IPS DF 4.7 (cell line): Measurements from ENCODE around the gene CYP1A2.
"Not testable (repeated sequence)": the region's sequence is repeated elsewhere in the genome, so short reads cannot be mapped to it uniquely, and the experiment has no call there.

ENCODE experiments used
- DNase-seq: peaks from one replicate; pipeline ENCODE4 v3.0.0-alpha.2; 2013; ENCODE audit warnings: low spot score; ENCODE audit errors: extremely low read depth

The CYP1A2 gene

DNA sequence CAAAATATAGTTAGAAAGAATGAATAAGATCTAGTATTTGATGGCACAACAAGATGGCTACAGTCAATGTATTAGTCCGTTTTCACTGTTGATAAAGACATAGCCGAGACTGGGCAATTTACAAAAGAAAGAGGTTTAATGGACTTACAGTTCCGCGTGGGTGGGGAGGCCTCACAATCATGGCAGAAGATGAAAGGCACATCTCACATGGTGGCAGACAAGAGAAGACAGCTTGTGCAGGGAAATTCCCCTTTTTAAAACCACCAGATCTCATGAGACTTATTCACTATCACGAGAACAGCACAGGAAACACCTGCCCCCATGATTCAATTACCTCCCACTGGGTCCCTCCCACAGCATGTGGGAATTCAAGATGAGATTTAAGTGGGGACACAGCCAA, 10.4 kb upstream of the CYP1A2 start:
- not testable (repeated sequence) for DNase-seq

DNA sequence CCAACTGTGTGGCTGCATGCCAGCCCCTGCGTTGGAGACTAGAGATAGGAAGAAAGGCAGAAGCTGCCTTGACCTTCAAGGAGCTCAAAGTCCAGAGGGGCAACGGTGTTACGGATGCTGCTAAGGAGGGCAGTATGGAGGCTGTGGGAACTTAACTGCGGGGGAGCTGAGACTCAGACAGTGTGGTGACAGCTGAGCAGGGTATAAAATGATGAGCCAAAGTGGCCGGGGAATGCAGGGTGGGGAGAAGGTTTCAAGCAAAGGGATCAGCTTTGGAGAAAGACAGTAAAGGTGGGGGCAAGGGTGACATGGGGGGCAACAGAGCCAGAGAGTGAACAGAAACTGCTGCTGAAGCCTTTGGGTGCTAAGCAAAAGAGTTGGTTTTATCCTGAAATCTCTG, 6.2 kb upstream of the CYP1A2 start:
- no peak for DNase-seq

DNA sequence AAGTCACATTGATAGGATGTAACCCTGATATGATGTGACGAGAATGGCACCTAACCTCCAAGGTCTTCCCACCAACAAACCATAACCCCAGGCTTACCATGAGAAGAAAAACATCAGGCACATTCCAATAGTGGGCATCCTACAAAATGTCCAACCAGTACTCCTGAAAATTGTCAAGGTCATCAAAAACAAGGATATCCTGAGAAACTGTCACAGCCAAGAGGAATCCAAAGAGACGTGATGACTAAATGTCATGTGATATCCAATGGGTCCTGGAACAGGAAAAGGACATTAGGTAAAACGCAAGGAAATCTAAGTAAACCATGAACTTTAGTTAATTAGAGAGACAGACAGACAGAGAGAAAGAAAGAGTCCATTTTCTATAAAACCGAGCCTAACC, 2.3 kb upstream of the CYP1A2 start:
- no peak for DNase-seq

DNA sequence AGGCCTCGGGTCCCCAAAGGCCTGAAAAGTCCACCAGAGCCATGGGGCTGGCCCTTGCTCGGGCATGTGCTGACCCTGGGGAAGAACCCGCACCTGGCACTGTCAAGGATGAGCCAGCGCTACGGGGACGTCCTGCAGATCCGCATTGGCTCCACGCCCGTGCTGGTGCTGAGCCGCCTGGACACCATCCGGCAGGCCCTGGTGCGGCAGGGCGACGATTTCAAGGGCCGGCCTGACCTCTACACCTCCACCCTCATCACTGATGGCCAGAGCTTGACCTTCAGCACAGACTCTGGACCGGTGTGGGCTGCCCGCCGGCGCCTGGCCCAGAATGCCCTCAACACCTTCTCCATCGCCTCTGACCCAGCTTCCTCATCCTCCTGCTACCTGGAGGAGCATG, 1.2 kb downstream of the CYP1A2 start:
- DNase-seq, result no peak

DNA sequence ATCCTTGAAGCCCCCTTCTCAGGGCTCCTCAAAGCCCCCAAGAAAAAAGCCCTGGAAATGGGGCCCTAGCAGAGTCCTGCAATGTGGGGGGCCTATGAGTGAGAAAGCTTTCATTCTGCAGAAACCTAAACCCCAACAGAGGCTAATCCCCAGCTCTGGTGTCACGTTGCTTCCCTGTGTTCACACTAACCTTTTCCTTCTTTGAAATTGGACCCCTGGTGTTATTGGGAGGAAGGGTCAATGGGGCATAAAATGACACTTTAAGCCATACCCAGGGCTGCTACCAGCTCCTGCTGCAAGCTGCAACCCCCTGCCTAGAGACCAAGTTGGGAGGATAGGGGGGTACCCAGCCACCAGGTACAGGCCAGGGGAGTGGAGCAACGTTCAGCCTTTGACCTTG, 2.1 kb downstream of the CYP1A2 start:
- DNase-seq, result no peak

DNA sequence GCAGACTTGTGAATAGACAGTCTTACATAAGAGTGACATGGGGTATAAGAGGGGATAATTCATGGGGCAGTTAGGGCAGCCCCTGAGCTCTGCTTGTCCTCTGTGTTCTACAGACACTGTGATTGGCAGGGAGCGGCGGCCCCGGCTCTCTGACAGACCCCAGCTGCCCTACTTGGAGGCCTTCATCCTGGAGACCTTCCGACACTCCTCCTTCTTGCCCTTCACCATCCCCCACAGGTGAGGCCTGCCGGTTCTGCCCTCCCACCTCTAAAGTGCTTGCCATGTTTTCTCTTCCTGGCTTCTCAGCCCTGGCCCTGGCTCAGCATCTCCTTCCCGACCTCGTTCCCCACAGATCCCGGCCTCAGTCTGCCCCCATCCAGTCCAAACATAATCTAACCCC, 3.4 kb downstream of the CYP1A2 start:
- DNase-seq, result no peak

DNA sequence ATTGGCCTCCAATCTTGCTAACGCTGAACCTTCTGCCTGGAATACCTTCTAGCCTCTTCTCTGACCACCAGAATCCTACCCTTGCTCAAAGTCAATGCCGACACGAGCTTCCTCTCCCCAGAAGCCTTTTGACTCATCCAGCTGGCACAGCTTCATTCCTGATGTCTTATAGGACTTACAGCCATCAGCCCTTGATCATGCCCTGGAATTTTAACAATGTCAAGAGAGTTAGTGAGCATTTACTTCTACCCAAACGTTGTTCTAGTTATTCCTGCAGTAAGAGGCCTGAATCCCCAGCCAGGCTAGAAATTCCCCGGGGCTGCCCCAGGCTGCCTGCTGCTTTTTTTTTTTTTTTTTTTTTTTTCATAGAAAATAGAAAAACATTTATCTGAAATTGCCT, 3.9 kb downstream of the CYP1A2 start:
- no peak for DNase-seq

DNA sequence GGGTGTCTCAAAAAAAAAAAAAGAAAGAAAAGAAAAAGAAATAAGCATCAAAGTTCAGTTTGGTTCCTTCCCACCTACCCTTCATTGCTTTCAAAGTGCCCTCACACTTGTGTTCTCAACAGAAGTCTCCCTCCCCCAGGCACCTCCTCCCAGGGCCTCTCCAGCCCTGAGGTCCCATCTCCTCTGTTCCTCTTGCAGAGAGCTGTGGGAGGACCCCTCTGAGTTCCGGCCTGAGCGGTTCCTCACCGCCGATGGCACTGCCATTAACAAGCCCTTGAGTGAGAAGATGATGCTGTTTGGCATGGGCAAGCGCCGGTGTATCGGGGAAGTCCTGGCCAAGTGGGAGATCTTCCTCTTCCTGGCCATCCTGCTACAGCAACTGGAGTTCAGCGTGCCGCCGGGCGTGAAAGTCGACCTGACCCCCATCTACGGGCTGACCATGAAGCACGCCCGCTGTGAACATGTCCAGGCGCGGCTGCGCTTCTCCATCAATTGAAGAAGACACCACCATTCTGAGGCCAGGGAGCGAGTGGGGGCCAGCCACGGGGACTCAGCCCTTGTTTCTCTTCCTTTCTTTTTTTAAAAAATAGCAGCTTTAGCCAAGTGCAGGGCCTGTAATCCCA, 6.1 kb downstream of the CYP1A2 start:
- no peak for DNase-seq

DNA sequence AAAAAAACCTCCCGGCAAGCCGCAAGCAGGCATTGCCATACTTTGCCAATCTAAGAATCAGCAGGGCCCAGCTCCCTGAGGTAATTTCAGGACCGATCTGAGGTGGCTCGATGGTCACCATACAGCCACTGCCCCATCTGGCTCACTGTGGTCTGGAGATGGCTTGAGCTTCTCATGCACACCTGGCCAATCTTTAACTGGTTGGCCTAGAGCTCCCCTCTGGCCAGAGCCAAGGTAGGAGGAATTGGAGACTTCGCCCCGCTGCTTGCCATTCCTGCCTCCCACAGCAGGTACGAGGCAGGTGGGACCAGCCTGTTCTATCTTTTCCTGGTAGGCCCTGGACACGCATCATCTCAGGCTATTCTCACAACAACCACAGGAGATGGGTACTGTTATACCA, 10.1 kb downstream of the CYP1A2 start:
- DNase-seq, result no peak

DNA sequence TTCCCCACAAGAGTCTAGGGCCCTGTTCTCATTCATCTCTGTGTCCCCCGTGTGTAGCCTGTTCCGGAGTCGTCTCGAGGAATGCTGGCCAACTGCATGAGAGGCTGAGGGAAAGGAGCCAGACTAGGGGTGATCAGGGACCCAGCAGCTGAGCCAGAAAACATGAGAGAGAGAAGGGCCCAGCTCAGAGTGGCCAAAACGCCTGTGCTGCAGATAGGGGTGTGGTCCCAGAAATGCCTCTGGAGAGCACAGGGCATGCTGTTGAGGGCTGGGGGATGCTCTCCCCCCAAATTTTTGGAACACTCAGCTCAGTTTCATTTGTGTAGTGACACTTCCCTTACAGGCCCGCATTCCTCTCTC, 14.1 kb downstream of the CYP1A2 start:
- no peak for DNase-seq

DNA sequence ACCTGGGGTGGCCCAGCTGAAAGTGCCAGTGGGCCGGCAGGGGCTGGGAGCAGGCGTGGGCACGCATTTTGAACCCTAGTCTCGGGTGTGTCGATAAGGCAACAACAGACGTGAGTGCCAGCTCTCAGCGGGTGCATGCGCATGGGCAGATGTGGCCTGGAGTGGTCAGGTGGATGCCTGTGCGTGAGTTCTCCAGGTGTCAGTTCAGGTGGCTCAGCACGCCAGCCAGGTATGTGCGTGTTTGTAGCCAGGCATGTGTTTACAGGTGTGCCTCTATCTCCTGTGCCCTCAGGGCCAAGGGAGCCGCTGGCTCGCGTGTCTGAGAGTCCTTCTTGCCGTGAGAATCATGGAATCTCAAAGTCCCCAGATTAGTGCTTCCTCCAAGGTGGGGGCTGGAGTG, 14.8 kb downstream of the CYP1A2 start:
- DNase-seq, result no peak

DNA sequence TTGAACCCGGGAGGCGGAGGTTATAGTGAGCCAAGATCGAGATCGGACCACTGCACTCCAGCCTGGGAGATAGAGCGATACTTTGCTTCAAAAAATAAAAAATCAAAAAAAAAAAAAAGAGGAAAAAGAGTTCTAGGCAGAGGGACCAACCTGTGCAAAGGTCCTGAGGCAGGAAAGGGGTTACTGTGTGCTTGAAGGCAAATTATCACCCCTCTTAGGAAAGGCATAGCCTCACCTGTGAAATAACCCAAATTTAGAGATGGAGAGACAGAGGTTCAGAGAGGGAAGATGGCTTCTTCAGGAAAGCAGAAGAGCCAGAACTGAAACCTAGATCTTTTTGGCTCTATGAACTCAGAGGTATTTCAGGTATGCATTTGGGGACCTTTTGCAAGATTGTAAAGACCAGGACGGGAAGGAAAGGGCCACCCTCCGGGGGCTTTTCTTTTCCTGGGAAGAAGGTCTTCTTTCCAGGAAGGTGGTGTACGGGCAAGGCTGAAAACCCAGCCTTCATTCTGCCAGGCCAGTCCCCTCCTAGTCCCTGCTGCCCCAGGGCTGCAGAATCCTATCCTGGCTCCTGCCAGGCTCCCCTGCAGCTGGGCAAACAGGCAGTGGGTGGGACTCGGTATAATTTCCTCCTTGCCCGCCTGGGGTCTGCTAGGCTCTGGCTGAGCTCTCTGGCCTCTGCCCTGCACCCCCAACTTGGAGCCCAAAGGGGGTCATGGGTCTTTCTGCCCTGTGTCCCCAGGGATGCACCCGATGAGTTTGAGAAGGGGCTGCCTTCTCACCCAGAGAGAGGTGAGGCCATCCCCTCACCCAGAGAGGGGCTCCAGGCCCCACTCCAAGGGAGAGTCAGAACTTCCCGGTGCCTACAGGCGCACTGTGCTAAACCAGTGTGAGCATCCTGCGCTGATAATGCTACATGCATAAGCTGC, 18.8 kb downstream of the CYP1A2 start:
- DNase-seq, result no peak

DNA sequence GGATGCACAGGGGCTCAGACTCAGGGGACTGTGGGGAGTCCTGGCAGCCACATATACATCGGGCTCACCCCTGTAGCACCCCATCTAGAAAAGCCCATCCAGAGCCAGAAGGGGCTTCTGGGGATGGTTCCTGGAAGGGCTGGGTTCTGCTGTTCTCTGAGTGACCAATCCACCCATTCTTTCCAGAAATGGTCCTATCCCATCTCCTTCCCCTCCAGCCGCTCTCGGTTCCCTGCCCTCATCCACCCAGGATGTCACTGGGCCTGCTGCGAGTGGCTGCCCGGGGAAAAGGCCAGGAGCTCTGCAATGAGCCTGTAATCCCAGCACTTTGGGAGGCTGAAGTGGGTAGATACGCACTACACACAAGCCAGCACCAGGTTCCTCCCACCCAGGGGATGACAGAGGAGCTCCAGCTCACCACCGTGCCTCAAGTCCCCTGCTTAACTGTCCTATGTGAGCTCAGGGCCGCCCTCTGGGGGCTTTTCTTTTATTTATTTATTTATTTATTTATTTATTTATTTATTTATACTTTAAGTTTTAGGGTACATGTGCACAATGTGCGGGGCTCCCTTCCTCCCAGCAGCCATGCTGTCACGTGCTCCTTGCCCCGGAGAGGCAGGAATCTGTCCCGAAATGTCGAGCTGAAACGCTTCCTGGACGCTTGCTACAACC, 19.6 kb downstream of the CYP1A2 start:
- DNase-seq, result no peak

DNA sequence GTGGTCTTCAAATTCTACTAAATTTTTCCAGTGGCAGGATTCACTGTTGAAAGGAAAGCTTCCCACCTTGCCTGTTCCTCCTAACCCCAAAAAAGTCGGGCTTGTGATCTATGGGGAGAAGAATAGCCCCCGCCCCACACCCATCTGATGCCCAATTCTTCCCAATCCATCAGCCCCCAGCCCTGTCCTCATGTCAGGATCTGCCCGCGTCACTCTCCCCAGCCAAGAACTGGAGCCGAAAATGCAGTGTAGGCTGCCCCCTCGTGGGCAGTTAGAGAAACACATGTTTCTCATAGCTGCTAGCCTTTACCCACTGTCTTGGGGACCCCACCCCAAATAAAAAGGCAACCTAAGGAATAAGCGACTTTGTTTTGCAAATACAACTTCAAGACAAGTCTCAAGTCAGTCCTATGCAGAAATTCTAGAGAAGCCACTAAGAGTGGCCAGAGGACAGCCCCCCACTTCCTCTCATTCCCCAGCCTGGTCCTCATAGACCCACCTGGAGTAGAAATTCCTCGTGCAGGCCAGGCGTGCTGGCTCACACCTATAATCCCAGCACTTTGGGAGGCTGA, 20.2 kb downstream of the CYP1A2 start:
- DNase-seq, result no peak

DNA sequence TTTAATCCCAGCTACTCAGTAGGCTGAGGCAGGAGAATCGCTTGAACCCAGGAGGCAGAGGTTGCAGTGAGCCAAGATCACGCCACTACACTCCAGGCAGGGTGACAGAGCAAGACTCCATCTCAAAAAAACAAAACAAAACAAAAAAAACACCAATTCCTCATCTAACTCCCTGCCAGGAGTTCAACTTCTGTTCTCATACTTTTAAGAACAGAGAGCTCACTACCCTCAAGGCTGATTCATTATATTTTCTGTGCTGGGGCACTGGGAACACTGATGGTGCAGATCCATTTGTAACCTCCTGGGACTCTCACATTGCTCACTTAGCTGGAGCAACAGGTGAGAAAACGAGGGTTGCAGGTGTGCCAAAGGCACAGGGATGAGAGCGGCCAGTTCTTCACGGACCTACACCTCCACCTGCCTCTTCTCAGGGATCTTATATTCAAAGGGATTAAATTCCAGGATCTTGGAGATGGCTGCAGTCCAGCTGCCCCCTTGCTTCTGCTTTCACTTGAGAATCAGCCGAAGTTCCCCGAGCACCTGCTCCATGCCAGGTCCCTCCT, 20.9 kb downstream of the CYP1A2 start:
- DNase-seq, result no peak

DNA sequence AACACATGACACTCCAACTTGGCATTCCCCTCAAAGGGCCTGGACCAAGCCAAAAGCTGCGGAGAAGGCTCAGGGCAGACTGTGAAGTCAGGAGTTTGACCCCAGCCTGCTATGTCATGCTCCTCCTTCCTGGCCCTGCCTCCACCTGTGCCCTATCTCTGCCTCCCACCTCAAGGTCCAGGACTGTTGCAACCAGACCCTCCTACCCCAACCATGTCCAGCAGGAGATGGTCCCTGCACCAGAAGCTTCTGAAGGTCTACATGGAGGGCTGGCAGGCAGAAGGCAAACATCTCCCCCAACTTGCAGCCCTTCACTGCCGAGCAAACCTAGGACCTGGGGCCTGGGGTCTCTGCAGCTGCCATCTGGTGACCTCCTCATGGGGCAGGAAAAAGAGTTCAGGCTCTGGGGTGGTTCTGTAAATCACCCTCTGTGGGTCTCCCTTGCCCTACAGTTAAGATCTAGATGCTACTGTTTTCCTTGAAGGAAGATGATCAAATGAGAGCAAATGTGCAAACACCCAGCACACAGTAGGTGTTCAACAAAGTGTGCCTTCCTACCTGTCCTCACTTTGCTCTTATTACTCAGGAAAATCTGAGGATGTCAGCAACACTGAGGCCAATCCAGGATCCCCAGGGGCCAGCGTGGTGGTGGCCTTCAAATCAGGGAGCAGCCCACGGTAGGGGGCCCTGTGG, 21.7 kb downstream of the CYP1A2 start:
- no peak for DNase-seq

DNA sequence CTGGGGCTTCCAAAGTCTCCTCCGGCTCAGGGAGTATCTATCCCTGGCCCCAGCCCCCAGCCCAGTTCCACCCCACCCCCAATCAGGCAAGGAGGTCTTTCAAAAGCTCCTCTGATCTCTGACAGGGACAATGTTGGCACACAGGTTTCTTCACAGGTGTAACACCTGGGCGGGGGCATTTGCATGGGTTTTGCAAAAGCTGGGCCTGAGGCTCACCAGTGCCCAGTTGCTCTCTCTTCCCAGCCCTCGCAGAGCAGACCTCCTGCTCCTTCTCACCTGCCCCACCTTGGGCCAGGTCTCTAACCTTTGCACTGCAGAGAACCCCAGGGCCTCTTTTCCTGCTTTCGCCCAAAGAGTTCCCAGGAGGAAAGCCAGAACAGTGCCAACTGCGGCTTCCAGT, 24.7 kb downstream of the CYP1A2 start:
- DNase-seq, result no peak

DNA sequence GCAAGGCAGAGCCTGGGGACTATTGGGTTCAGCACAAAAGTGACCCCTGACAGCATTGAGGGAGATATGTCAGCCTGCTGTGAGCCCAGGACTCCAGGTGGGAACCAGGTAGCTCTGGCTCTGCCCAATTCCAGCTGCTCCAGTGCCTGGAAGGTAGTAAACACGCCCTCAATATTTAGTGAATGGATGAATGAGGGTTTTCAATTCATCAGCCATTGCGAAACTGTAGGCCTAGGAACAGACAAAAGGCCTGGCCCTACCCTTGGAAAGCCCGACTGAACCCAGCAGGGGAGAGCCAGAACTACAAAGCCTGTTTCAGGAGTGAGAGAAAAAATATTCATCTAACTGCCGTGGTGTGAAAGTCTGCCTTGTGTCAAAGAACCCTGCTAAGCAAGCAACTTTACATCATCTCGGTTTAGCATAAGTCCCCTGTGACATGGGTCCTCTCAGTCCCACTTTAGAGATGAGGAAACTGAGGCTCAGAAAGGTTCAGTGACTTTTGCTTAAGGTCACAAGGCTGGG, 25.1 kb downstream of the CYP1A2 start:
- no peak for DNase-seq

DNA sequence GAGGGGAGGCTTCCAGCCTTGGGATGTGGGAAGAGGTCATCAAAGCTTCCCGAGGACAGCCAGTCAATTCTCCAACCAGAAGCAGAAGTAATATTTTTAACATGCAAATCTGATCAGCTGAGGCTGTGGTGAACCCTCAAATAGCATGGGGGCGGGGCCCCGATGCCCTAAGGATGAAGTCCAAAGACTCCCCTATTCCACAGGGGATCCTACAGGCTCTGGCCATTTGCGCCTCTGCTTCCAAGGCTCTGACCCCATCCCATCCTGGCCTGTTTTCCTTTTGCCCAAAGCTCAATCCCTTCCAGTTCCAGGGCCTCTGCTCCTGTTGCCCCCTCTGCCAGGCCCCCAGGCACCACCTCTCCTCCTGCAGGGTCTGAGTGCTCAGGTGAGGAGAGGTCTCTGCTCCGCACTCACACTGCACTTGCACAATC, 26.5 kb downstream of the CYP1A2 start:
- no peak for DNase-seq

DNA sequence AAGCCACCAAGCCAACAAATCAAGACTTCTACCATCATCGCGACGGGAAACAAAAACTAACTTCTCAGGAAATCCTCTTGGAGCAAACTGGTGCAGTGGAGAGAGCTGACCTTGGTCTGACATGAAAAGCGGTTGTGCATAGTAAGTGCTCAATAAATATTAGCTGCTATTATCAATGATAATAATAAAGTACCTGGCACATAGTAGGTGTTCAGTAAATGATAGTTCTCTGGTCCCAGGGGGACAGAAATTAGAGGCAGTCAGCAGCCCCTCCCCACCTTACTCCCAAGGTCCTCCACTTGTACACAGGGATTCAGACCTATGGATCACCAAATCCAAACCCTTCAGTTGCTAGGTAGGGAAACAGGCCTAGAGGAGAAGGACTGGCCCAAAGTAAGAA, 27.2 kb downstream of the CYP1A2 start:
- no peak for DNase-seq
